Measurements from ENCODE around the gene BHLHE23.

BHLHE23 gene

GRCh38 chr20:63023071-63023935 lies 16.5 kb upstream of the BHLHE23 start:
- no peak for TF ChIP-seq CTCF (IDR thresholded peaks at IDR 0.05; ENCODE audit: borderline replicate concordance, extremely low read depth, low read length, poor library complexity, severe bottlenecking)
- TF ChIP-seq EZH2 (IDR thresholded peaks at IDR 0.05; ENCODE audit: borderline replicate concordance, low read depth, low read length, severe bottlenecking), result no peak
- Histone ChIP-seq H3K4me2 (ENCODE audit: insufficient read depth, low read length) (no peak overlapping the region), H3K4me3 (ENCODE audit: low read depth in 1 of 2, low read length in 2 of 2) (no peak overlapping the region), H3K4me1 (ENCODE audit: insufficient read depth, low read length) (no peaks in the 10 kb centered on the region), H3K9me3 (ENCODE audit: insufficient read depth, low read length, severe bottlenecking) (no peaks in the 10 kb centered on the region), H3K9ac (ENCODE audit: low read depth, low read length) (no peak overlapping the region), H3K79me2 (ENCODE audit: insufficient read depth, low read length) (peaks cover 85% of the 10 kb centered on the region), H4K20me1 (ENCODE audit: insufficient read depth, low read length) (peaks cover 80% of the 10 kb centered on the region), H2AFZ (ENCODE audit: low read depth, low read length) (no peak overlapping the region), H3K27me3 (ENCODE audit: insufficient read depth, low read length, poor library complexity) (no peaks in the 10 kb centered on the region), H3K27ac (ENCODE audit: low read length) (peak overlapping the region; percentile 40; the same call in 1 of the 2 replicates), H3K36me3 (ENCODE audit: insufficient read depth, low read length) (peaks cover 52% of the 10 kb centered on the region)
- no peak for ATAC-seq (ENCODE audit: insufficient read depth, low read depth)
- no peak for DNase-seq

- no peaks in the 10 kb centered on the region for H3K9me3 ChIP-seq (ENCODE audit: insufficient read depth, low read length, severe bottlenecking)
- H3K27me3 ChIP-seq (ENCODE audit: insufficient read depth, low read length, poor library complexity), result no peaks in the 10 kb centered on the region
- H3K36me3 ChIP-seq (ENCODE audit: insufficient read depth, low read length), result peaks cover 59% of the 10 kb centered on the region
- H3K4me1 ChIP-seq (ENCODE audit: insufficient read depth, low read length), result no peaks in the 10 kb centered on the region
- no peak overlapping the region for H3K4me2 ChIP-seq (ENCODE audit: insufficient read depth, low read length)
- peaks cover 83% of the 10 kb centered on the region for H4K20me1 ChIP-seq (ENCODE audit: insufficient read depth, low read length)
- H2AFZ ChIP-seq (ENCODE audit: low read depth, low read length), result no peak overlapping the region
- TF ChIP-seq CTCF (IDR thresholded peaks at IDR 0.05; ENCODE audit: borderline replicate concordance, extremely low read depth, low read length, poor library complexity, severe bottlenecking), result no peak
- TF ChIP-seq EZH2 (IDR thresholded peaks at IDR 0.05; ENCODE audit: borderline replicate concordance, low read depth, low read length, severe bottlenecking), result no peak
- no peak for DNase-seq
- H3K27ac ChIP-seq (ENCODE audit: low read length), result peak overlapping the region; percentile 40; the same call in 1 of the 2 replicates
- no peak overlapping the region for H3K4me3 ChIP-seq (ENCODE audit: low read depth in 1 of 2, low read length in 2 of 2)
- H3K9ac ChIP-seq (ENCODE audit: low read depth, low read length), result no peak overlapping the region
- no peak for ATAC-seq (ENCODE audit: insufficient read depth, low read depth)
- H3K79me2 ChIP-seq (ENCODE audit: insufficient read depth, low read length), result peaks cover 91% of the 10 kb centered on the region
Measured at GRCh38 chr20:63022501-63022900, 15.7 kb upstream of the BHLHE23 start.

- peaks cover 93% of the 10 kb centered on the region for H3K79me2 ChIP-seq (ENCODE audit: insufficient read depth, low read length)
- no peak for TF ChIP-seq EZH2 (IDR thresholded peaks at IDR 0.05; ENCODE audit: borderline replicate concordance, low read depth, low read length, severe bottlenecking)
- H2AFZ ChIP-seq (ENCODE audit: low read depth, low read length), result no peak overlapping the region
- peaks cover 83% of the 10 kb centered on the region for H4K20me1 ChIP-seq (ENCODE audit: insufficient read depth, low read length)
- H3K4me3 ChIP-seq (ENCODE audit: low read depth in 1 of 2, low read length in 2 of 2), result no peak overlapping the region
- peaks cover 63% of the 10 kb centered on the region for H3K36me3 ChIP-seq (ENCODE audit: insufficient read depth, low read length)
- peak overlapping the region; percentile 43; the same call in 1 of the 2 replicates for H3K27ac ChIP-seq (ENCODE audit: low read length)
- no peaks in the 10 kb centered on the region for H3K4me1 ChIP-seq (ENCODE audit: insufficient read depth, low read length)
- DNase-seq (no peak), ATAC-seq (ENCODE audit: insufficient read depth, low read depth) (no peak)
- H3K27me3 ChIP-seq (ENCODE audit: insufficient read depth, low read length, poor library complexity), result no peaks in the 10 kb centered on the region
- H3K9ac ChIP-seq (ENCODE audit: low read depth, low read length), result no peak overlapping the region
- no peaks in the 10 kb centered on the region for H3K9me3 ChIP-seq (ENCODE audit: insufficient read depth, low read length, severe bottlenecking)
- no peak overlapping the region for H3K4me2 ChIP-seq (ENCODE audit: insufficient read depth, low read length)
Measured at GRCh38 chr20:63021356-63022321, 14.9 kb upstream of the BHLHE23 start.
